Osteocyte (in vitro differentiated cells): ENCODE measurements around the gene OSBPL10. TPM values are rescaled to one million over a fixed set of nuclear protein-coding genes. Genes with fewer than 3 reads are reported as not detected.

ENCODE experiments used
- DNase-seq: peaks from one replicate; pipeline ENCODE4 v3.0.0; 2021; ENCODE audit warnings: mixed read lengths; ENCODE audit not compliant: unreplicated experiment; ENCODE audit errors: extremely low spot score
- H3K27ac Mint-ChIP-seq: one replicate; pipeline ENCODE4 v1.8.0; 2021; ENCODE audit warnings: mild to moderate bottlenecking, mixed read lengths; ENCODE audit not compliant: unreplicated experiment
- H3K27me3 Mint-ChIP-seq: one replicate; pipeline ENCODE4 v1.8.0; 2021; ENCODE audit warnings: mixed read lengths; ENCODE audit not compliant: unreplicated experiment
- H3K36me3 Mint-ChIP-seq: one replicate; pipeline ENCODE4 v1.8.0; 2021; ENCODE audit warnings: mixed read lengths; ENCODE audit not compliant: unreplicated experiment
- H3K4me1 Mint-ChIP-seq: one replicate; pipeline ENCODE4 v1.8.0; 2021; ENCODE audit warnings: mixed read lengths; ENCODE audit not compliant: unreplicated experiment
- H3K4me3 Mint-ChIP-seq: one replicate; pipeline ENCODE4 v1.8.0; 2021; ENCODE audit warnings: mild to moderate bottlenecking, moderate library complexity, mixed read lengths; ENCODE audit not compliant: unreplicated experiment
- H3K9me3 Mint-ChIP-seq: one replicate; pipeline ENCODE4 v1.8.0; 2021; ENCODE audit warnings: mixed read lengths; ENCODE audit not compliant: unreplicated experiment
- CTCF ChIP-seq: fragments of 200-600 bp; sonication (generic); IDR thresholded peaks from 2 replicates; pipeline ENCODE4 v1.5.0; 2021; ENCODE audit warnings: antibody characterized with exemption, mild to moderate bottlenecking, moderate library complexity
- total RNA-seq: library from RNA; stranded (reverse); gene quantifications from 2 replicates; pipeline ENCODE4 v1.2.1, GENCODE V29; 2021

Gene OSBPL10
- total RNA-seq, 1 donor from 2014 or later: 21.7 TPM

DNA sequence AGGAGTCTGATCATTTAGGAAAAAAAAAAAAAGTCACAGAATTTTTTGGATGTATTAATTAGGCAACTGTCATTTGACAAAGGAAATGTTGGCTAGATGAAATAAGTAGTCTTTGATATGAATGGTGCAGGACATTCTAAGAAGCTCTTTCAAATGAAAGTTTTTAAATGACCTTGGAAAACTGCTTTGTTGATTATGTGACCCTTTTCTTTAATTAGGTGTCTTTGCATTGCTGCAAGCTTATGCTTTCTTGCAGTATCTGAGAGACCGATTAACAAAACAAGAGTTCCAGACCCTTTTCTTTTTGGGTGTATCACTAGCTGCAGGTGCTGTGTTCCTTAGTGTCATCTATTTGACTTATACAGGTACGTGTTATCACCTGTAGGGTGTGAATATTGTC lies 364.4 kb downstream of the OSBPL10 start:
- H3K36me3 Mint-ChIP-seq: peaks cover 27% of the 10 kb centered on the region
- no peak for DNase-seq
- no peak overlapping the region for H3K27ac Mint-ChIP-seq
- no peaks in the 10 kb centered on the region for H3K9me3 Mint-ChIP-seq
- no peak overlapping the region for H3K4me3 Mint-ChIP-seq
- no peaks in the 10 kb centered on the region for H3K27me3 Mint-ChIP-seq
- H3K4me1 Mint-ChIP-seq: peaks cover 9% of the 10 kb centered on the region
- no peak for TF ChIP-seq CTCF

GRCh38 chr3:31615071-31615875 lies 365.8 kb downstream of the OSBPL10 start:
- H3K27me3 Mint-ChIP-seq: no peaks in the 10 kb centered on the region
- DNase-seq: no peak
- H3K4me1 Mint-ChIP-seq: peaks cover 9% of the 10 kb centered on the region
- H3K36me3 Mint-ChIP-seq: peaks cover 22% of the 10 kb centered on the region
- no peak overlapping the region for H3K4me3 Mint-ChIP-seq
- no peak for TF ChIP-seq CTCF
- no peak overlapping the region for H3K27ac Mint-ChIP-seq
- H3K9me3 Mint-ChIP-seq: no peaks in the 10 kb centered on the region

- no peak for TF ChIP-seq CTCF
- Mint-ChIP-seq H3K4me3 (no peak overlapping the region), H3K27ac (no peak overlapping the region), H3K27me3 (no peaks in the 10 kb centered on the region), H3K4me1 (peaks cover 9% of the 10 kb centered on the region), H3K36me3 (peaks cover 20% of the 10 kb centered on the region), H3K9me3 (no peaks in the 10 kb centered on the region)
- no peak for DNase-seq
Measured at GRCh38 chr3:31614162-31614921, 366.7 kb downstream of the OSBPL10 start.

GRCh38 chr3:31613654-31614053 lies 367.4 kb downstream of the OSBPL10 start:
- DNase-seq: no peak
- Mint-ChIP-seq H3K9me3 (no peaks in the 10 kb centered on the region), H3K36me3 (peaks cover 14% of the 10 kb centered on the region), H3K27ac (no peak overlapping the region), H3K27me3 (no peaks in the 10 kb centered on the region), H3K4me1 (peaks cover 9% of the 10 kb centered on the region), H3K4me3 (no peak overlapping the region)
- TF ChIP-seq CTCF: no peak

DNA sequence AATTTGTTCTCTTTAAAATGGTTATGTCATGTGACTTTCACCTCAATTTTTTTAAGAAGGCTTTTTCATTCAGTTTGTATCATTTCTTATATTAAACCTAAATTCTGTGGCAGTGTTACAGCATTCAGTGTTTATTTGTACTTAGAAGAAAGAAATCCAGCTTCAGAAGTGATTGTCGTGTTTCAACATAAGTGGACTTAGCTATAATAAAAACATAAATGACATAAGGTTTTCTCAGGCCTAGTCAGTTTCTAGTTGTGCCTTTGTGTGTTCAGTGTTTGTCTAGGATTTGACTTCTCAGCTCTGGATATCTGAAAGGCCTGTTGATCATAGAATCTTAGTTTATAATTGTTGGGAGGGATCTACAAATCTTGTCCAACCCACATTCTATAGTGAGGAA lies 367.9 kb downstream of the OSBPL10 start:
- no peak for TF ChIP-seq CTCF
- H3K27ac Mint-ChIP-seq: no peak overlapping the region
- H3K36me3 Mint-ChIP-seq: peaks cover 11% of the 10 kb centered on the region
- H3K4me3 Mint-ChIP-seq: no peak overlapping the region
- H3K4me1 Mint-ChIP-seq: peaks cover 9% of the 10 kb centered on the region
- no peaks in the 10 kb centered on the region for H3K9me3 Mint-ChIP-seq
- no peak for DNase-seq
- H3K27me3 Mint-ChIP-seq: no peaks in the 10 kb centered on the region
